IMR-90 (cell line): ENCODE data around the gene SMARCA2.

ENCODE experiments used
- BHLHE40 ChIP-seq: fragments of 150-350 bp; IDR thresholded peaks from 2 replicates; pipeline ENCODE4 v1.6.1; 2016; ENCODE audit warnings: mild to moderate bottlenecking, low read depth, low read length
- CEBPB ChIP-seq: IDR thresholded peaks from 2 replicates; pipeline ENCODE4 v1.6.1; 2012; ENCODE audit warnings: low read depth, low read length, improper control_type of control experiment
- MAZ ChIP-seq: IDR thresholded peaks from 2 replicates; pipeline ENCODE4 v1.6.1; 2012; ENCODE audit warnings: low read depth, mild to moderate bottlenecking, low read length, improper control_type of control experiment, moderate library complexity, borderline replicate concordance
- POLR2A ChIP-seq: IDR thresholded peaks from 2 replicates; pipeline ENCODE4 v1.6.1; 2012; ENCODE audit warnings: mild to moderate bottlenecking, low read depth, low read length
- RAD21 ChIP-seq: IDR thresholded peaks from 2 replicates; pipeline ENCODE4 v1.6.1; 2012; ENCODE audit warnings: low read length, improper control_type of control experiment
- RCOR1 ChIP-seq: IDR thresholded peaks from 2 replicates; pipeline ENCODE4 v1.6.1; 2012; ENCODE audit warnings: mild to moderate bottlenecking, low read length, improper control_type of control experiment; ENCODE audit not compliant: insufficient replicate concordance
- SMC3 ChIP-seq: fragments of 150-350 bp; IDR thresholded peaks from 2 replicates; pipeline ENCODE4 v1.6.1; 2016; ENCODE audit warnings: low read depth, mild to moderate bottlenecking, antibody characterized with exemption, low read length, moderate library complexity
- TF ChIP-seq, protein P1 (sequence below): conservative IDR thresholded peaks from 2 replicates; pipeline ENCODE4 v1.5.1; 2012; ENCODE audit warnings: mild to moderate bottlenecking, low read depth, low read length, improper control_type of control experiment
- TF ChIP-seq, protein P2 (sequence below): fragments of 150-350 bp; IDR thresholded peaks from 2 replicates; pipeline ENCODE4 v1.6.1; 2017; ENCODE audit warnings: mild to moderate bottlenecking, antibody characterized with exemption, low read length, low read depth
- TF ChIP-seq, protein P3 (sequence below): fragments of 150-350 bp; IDR thresholded peaks from 2 replicates; pipeline ENCODE4 v1.6.1; 2016; ENCODE audit warnings: low read depth, mild to moderate bottlenecking, low read length, moderate library complexity, borderline replicate concordance

DNA sequence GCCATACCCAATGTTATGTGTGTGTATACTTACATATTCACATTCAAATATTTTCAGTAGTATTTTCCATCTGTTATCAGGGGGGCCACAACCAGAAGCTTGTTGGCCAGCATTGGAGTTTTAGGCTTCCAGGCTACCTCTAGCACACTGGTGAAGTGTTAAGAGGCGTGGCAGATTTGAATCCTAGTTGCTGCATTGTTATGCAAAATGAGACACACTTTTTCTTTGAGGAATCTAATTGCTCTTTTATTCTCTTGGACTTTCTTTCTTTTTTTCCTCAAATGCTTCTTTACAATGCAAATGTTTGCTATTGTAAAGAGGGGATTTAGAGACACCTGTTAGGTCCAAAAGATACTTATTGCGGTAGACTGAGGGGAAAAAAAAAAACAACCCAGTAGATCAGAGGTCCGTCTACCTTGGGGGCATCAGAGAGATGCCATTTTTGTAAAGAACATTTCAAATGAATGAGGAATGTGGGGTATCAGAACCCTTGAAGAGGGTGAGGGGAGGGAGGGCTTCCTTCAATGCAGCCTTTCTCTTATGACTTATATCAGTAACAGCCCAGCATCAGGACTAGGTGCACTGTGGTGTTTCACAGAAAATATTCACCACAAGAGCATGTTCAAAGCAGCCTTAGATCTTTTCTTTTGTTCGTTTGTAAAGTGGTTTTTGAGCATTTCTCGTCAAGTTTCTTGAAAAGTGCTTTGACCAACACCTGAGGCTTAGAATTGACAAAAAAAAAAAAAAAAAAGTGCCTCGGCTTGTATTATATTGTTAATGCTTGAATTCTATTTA, 3.8 kb downstream of the SMARCA2 start:
- TF ChIP-seq, protein P1, sequence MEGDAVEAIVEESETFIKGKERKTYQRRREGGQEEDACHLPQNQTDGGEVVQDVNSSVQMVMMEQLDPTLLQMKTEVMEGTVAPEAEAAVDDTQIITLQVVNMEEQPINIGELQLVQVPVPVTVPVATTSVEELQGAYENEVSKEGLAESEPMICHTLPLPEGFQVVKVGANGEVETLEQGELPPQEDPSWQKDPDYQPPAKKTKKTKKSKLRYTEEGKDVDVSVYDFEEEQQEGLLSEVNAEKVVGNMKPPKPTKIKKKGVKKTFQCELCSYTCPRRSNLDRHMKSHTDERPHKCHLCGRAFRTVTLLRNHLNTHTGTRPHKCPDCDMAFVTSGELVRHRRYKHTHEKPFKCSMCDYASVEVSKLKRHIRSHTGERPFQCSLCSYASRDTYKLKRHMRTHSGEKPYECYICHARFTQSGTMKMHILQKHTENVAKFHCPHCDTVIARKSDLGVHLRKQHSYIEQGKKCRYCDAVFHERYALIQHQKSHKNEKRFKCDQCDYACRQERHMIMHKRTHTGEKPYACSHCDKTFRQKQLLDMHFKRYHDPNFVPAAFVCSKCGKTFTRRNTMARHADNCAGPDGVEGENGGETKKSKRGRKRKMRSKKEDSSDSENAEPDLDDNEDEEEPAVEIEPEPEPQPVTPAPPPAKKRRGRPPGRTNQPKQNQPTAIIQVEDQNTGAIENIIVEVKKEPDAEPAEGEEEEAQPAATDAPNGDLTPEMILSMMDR: no peak
- no peak for TF ChIP-seq POLR2A
- no peak for TF ChIP-seq CEBPB
- TF ChIP-seq MAZ: no peak
- TF ChIP-seq BHLHE40: no peak
- TF ChIP-seq, protein P2, sequence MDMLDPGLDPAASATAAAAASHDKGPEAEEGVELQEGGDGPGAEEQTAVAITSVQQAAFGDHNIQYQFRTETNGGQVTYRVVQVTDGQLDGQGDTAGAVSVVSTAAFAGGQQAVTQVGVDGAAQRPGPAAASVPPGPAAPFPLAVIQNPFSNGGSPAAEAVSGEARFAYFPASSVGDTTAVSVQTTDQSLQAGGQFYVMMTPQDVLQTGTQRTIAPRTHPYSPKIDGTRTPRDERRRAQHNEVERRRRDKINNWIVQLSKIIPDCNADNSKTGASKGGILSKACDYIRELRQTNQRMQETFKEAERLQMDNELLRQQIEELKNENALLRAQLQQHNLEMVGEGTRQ: no peak
- no peak for TF ChIP-seq RAD21
- TF ChIP-seq, protein P3, sequence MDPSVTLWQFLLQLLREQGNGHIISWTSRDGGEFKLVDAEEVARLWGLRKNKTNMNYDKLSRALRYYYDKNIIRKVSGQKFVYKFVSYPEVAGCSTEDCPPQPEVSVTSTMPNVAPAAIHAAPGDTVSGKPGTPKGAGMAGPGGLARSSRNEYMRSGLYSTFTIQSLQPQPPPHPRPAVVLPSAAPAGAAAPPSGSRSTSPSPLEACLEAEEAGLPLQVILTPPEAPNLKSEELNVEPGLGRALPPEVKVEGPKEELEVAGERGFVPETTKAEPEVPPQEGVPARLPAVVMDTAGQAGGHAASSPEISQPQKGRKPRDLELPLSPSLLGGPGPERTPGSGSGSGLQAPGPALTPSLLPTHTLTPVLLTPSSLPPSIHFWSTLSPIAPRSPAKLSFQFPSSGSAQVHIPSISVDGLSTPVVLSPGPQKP: no peak
- no peak for TF ChIP-seq RCOR1
- TF ChIP-seq SMC3: no peak
